GOT3 (cell line): ENCODE measurements around the gene TAS2R7.
"Not testable (repeated sequence)": the region's sequence is repeated elsewhere in the genome, so short reads cannot be mapped to it uniquely, and the experiment has no call there.

Experiments used
- DNase-seq: peaks from one replicate; lab custom pipeline; 2025; ENCODE audit warnings: mixed read lengths; lab: John Stamatoyannopoulos, UW

The TAS2R7 gene

GRCh38 chr12:10802587-10802986, at the start of gene TAS2R7:
Gene TAS2R7 (minus strand): TSS chr12:10802627. CDS start chr12:10802570, 57 bp downstream.
- no peak for DNase-seq

- no peak for DNase-seq
These were observed 48.9 kb upstream of the TAS2R7 start for GRCh38 chr12:10851243-10851858.

- no peak for DNase-seq
These were observed 47.0 kb upstream of the TAS2R7 start, which contains the start of gene PRR4 for GRCh38 chr12:10849425-10849878. Gene PRR4 (minus strand): TSS chr12:10849475. CDS start chr12:10849437, 38 bp downstream.

- no peak for DNase-seq
These were observed 45.3 kb upstream of the TAS2R7 start for GRCh38 chr12:10847744-10848143.

- DNase-seq, result no peak
These were observed 40.4 kb upstream of the TAS2R7 start for GRCh38 chr12:10842862-10843261.

GRCh38 chr12:10838461-10838860, 36.0 kb upstream of the TAS2R7 start:
- no peak for DNase-seq

- no peak for DNase-seq
These were observed 27.6 kb upstream of the TAS2R7 start for GRCh38 chr12:10829994-10830393.

DNA sequence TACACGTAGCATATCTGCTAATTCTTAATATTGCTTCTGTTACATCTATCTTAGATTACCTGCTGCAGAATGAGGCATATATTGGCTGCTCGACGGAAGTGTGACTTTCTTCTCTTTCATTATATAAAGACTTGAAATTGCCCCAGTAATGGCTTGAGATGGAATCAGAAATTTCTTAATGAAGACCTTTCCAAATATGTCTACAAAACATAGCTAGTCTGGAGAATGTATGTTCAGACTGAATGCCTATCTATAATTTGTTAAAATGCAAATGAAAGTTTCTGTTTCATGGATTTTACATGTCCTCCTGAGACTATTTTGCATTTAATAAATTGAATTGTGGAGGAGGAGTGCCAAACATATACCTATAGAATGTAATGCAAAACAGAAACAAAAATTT, 23.8 kb upstream of the TAS2R7 start, which contains the start of gene TAS2R10:
Gene TAS2R10, minus strand, starts transcription at position 101 of the 400 bp plus-strand sequence. Its CDS starts 89 bp downstream, at position 12.
- no peak for DNase-seq

DNA sequence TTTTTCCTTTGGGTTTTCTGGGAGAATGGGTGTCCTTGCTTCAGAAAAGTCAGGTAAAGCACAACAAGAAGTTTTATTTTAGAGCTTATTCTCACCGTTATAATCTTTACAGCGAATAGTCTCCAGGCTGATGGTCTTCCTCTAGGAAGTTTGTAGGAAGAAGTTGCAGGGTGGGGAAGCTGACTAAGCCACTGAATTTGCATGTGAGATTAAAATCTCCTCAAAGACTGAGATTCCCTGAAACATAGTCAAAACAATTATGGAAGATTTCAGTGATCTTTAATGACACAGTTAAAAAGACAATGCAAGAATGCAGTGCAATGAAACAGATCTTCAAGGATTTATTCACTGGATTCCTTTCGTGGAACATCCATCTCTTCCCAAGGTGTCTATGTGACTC, 22.5 kb upstream of the TAS2R7 start:
- DNase-seq, result no peak

- no peak for DNase-seq
These were observed 9.6 kb upstream of the TAS2R7 start for GRCh38 chr12:10811883-10812536.

DNA sequence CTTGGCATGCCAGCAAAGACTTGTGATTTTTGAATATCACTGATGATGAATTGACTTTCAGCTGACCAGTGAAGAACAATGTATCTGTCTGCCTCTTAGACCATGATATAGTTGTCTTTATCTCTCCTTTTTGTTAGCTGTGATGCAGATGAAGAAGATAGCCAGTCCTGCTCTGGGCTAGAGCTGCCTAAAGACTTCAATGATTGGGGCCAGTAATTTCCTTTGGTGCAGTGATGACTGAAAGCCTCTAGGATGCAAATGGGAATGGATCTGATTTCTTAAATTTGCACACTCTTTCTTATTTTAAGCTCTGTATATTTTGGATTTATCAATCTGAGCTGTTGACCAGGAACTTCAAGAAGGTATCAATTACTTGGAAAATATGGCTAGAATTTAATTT, 7.6 kb upstream of the TAS2R7 start, which contains the start of gene TAS2R9:
Gene TAS2R9, minus strand, starts transcription at position 101 of the 400 bp plus-strand sequence. Its CDS starts 93 bp downstream, at position 8.
- DNase-seq, result no peak

DNA sequence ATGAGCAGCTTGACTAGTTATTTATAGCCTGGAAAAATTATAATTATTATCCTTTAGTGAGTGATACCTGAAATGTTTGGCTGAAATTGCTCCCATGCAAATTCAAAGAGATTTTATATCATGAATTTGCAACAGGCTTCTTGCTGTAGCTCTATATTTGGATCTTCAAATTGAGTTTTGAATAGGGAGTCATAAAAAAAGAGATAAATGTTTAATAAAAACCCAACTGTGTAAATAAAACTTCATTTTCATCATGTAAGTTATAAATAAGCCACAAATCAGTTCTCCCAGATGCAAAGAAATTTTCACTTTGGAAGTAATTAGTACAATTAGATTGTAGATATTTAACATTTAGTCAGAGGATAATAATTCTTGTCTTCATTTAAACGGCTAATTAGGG, 4.8 kb upstream of the TAS2R7 start, which contains the start of gene TAS2R8:
Gene TAS2R8, minus strand, starts transcription at position 101 of the 400 bp plus-strand sequence. CDS start 306 bp downstream, outside the sequence.
- no peak for DNase-seq

DNA sequence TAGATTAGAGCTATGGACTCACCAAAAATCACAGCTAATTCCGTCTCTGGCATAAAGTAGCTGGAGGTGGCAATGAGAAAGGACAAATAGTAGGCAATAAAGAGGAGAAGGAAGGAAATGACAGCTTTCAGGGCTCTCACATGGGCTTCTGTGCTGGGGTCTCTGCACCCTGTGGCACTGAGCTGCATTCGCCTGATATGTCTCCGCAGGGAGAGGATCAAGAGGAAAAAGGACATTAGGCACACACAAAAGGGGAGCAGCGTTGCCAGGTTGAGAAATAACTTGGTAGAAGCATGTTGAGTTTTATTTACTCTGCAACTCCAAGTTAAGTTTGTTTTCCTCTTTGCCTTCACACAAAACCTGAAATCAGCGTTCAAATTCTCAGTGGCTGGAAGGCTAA, 686 bp downstream of the TAS2R7 start:
- DNase-seq, result no peak

GRCh38 chr12:10794222-10794621, 8.2 kb downstream of the TAS2R7 start:
- no peak for DNase-seq

GRCh38 chr12:10791769-10792168, 10.7 kb downstream of the TAS2R7 start:
- not testable (repeated sequence) for DNase-seq

GRCh38 chr12:10783252-10783651, 19.2 kb downstream of the TAS2R7 start:
- no peak for DNase-seq

GRCh38 chr12:10779103-10779502, 23.3 kb downstream of the TAS2R7 start:
- no peak for DNase-seq

GRCh38 chr12:10771132-10771733, 31.2 kb downstream of the TAS2R7 start:
- no peak for DNase-seq

- DNase-seq, result no peak
These were observed 42.8 kb downstream of the TAS2R7 start for GRCh38 chr12:10759657-10760056.

GRCh38 chr12:10756194-10756593, 46.2 kb downstream of the TAS2R7 start:
- DNase-seq, result no peak

DNA sequence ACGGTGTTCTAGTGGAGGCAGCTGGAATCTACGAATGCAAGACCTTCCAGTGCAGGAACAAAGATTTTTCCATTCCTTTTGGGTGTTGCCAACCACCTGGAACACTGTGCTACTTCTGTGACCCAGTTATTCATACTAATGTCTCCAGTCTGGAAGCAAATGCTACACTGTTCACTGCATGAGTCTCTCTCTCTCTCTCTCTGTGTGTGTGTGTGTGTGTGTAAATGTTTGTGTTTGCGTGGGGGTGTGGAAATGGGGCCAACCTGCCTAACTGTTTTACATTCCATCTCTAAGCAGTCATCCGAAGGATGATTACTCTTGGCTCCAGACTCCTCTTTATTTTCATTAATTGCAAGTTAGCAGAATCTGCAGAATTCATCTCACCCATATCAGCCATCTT, 49.4 kb downstream of the TAS2R7 start:
- DNase-seq, result no peak
